Lung (tissue), 12 donors: ENCODE data around the gene ZNF335. TPM values are rescaled to one million over a fixed set of nuclear protein-coding genes. Genes with fewer than 3 reads are reported as not detected.

ENCODE experiments used
- ATAC-seq: fragments of 200-7000 bp; cut with Tn5 transposase; one replicate; pipeline ENCODE4 v1.9.1; 2020; ENCODE audit warnings: moderate number of reproducible peaks; ENCODE audit not compliant: insufficient read depth, low FRiP score
- DNase-seq, 3 donors: peaks; one replicate each; pipeline ENCODE4 v3.0.0-alpha.2; 2013 to 2017
- H3K27ac ChIP-seq, 2 donors: one replicate each; pipeline ENCODE4 v1.5.1; 2013; ENCODE audit warnings: mild to moderate bottlenecking in 2 of 2, moderate library complexity in 2 of 2, control low read depth in 1 of 2, inconsistent platforms in 1 of 2, low read depth in 1 of 2, low read length in 1 of 2
- H3K27me3 ChIP-seq, 3 donors: one replicate each; pipeline ENCODE4 v1.5.1; 2013; ENCODE audit warnings: low read length in 2 of 3; ENCODE audit not compliant: control insufficient read depth in 3 of 3, insufficient read depth in 3 of 3
- H3K36me3 ChIP-seq, 4 donors: one replicate each; pipeline ENCODE4 v1.5.1; 2013; ENCODE audit warnings: low read length in 4 of 4, mild to moderate bottlenecking in 1 of 4, moderate library complexity in 1 of 4; ENCODE audit not compliant: control insufficient read depth in 4 of 4, insufficient read depth in 4 of 4
- H3K4me1 ChIP-seq, 5 donors: one replicate each; pipeline ENCODE4 v1.5.1; 2013; ENCODE audit warnings: low read length in 5 of 5, mild to moderate bottlenecking in 2 of 5, moderate library complexity in 1 of 5; ENCODE audit not compliant: control insufficient read depth in 5 of 5, insufficient read depth in 5 of 5
- H3K4me3 ChIP-seq: one replicate; pipeline ENCODE4 v1.5.1; 2013; ENCODE audit warnings: mild to moderate bottlenecking, control low read depth, moderate library complexity
- H3K9ac ChIP-seq, 2 donors: one replicate each; pipeline ENCODE4 v1.5.1; 2013; ENCODE audit warnings: low read length in 2 of 2, control low read depth in 1 of 2; ENCODE audit not compliant: insufficient read depth in 1 of 2
- H3K9me3 ChIP-seq, 4 donors: one replicate each; pipeline ENCODE4 v1.5.1; 2013; ENCODE audit warnings: low read length in 3 of 4, mild to moderate bottlenecking in 1 of 4, moderate library complexity in 1 of 4; ENCODE audit not compliant: control insufficient read depth in 4 of 4, insufficient read depth in 3 of 4
- CTCF ChIP-seq: IDR thresholded peaks from 2 replicates; pipeline ENCODE4 v1.5.1; 2012; ENCODE audit warnings: mild to moderate bottlenecking; ENCODE audit errors: control extremely low read depth, extremely low read depth
- WGBS, 2 donors: extraction: QIAGEN DNeasy Blood & Tissue Kit; methylation state at CpG; one replicate each; pipeline ENCODE4 v1.1.7; 2013; 5-methylcytosine and 5-hydroxymethylcytosine counted together
- polyA plus RNA-seq, 2 donors: library from polyadenylated mRNA; stranded (reverse); fragments of 200-250 nt; gene quantifications; one replicate each; pipeline ENCODE4 v1.2.1, GENCODE V29; 2013
- total RNA-seq, 2 donors: library from RNA; depleted of rRNA in 1 of 2; stranded (reverse); fragments of >200 nt in 1 of 2; gene quantifications; one replicate each; pipeline ENCODE4 v1.2.1, GENCODE V29; 2014 to 2021
- donor health status: control.
- donor health status: control.
- donor health status: Bipolar disorder and iron deficiency.
- donor health status: healthy.
- donor health status: DM: yes; HTN: yes; CAD: no.

ZNF335 gene
- total and polyA plus RNA-seq, 4 donors = 12.8 to 23.6 (median 16.0) TPM

GRCh38 chr20:46018611-46019010, 46.6 kb upstream of the ZNF335 start:
- DNase-seq (no peak), ATAC-seq (no peak)
- Histone ChIP-seq H3K36me3 (no peaks in the 10 kb centered on the region), H3K4me3 (no peak overlapping the region), H3K9me3 (peaks cover 0 to 2% (median 0%) of the 10 kb centered on the region in 4 donors), H3K9ac (no peak overlapping the region), H3K27me3 (peaks cover 6 to 46% (median 25%) of the 10 kb centered on the region in 3 donors), H3K27ac (no peak overlapping the region), H3K4me1 (peaks cover 0 to 8% (median 0%) of the 10 kb centered on the region in 5 donors)
- TF ChIP-seq CTCF = no peak
- WGBS, 2 donors = 63 to 79% methylated on average over 6 of the region's 6 CpGs

GRCh38 chr20:46018112-46018511, 46.1 kb upstream of the ZNF335 start:
- Histone ChIP-seq H3K27me3 (peaks cover 6 to 47% (median 29%) of the 10 kb centered on the region in 3 donors), H3K27ac (no peak overlapping the region), H3K9ac (no peak overlapping the region), H3K4me1 (peaks cover 0 to 11% (median 0%) of the 10 kb centered on the region in 5 donors), H3K36me3 (no peaks in the 10 kb centered on the region), H3K9me3 (peaks cover 0 to 2% (median 0%) of the 10 kb centered on the region in 4 donors), H3K4me3 (no peak overlapping the region)
- WGBS, 2 donors = 43 to 85% methylated on average over 4 of the region's 4 CpGs
- ATAC-seq (no peak), DNase-seq (no peak)
- TF ChIP-seq CTCF = no peak

GRCh38 chr20:46017272-46017671, 45.3 kb upstream of the ZNF335 start:
- Histone ChIP-seq H3K27me3 (peaks cover 6 to 54% (median 36%) of the 10 kb centered on the region in 3 donors), H3K27ac (no peak overlapping the region), H3K9ac (no peak overlapping the region), H3K4me1 (peaks cover 0 to 11% (median 0%) of the 10 kb centered on the region in 5 donors), H3K36me3 (no peaks in the 10 kb centered on the region), H3K9me3 (peaks cover 0 to 2% (median 0%) of the 10 kb centered on the region in 4 donors), H3K4me3 (no peak overlapping the region)
- DNase-seq (no peak), ATAC-seq (no peak)
- no peak for TF ChIP-seq CTCF
- WGBS, 2 donors = 53 to 65% methylated on average over 4 of the region's 4 CpGs
